Omental fat pad (tissue), 4 donors: ENCODE results near the gene CRY2. TPM values are rescaled to one million over a fixed set of nuclear protein-coding genes. Genes with fewer than 3 reads are reported as not detected.
"Not testable (repeated sequence)": the region's sequence is repeated elsewhere in the genome, so short reads cannot be mapped to it uniquely, and the experiment has no call there.

ENCODE experiments used
- ATAC-seq: fragments of 150-250 bp; one replicate; pipeline ENCODE4 v1.9.1; 2016; ENCODE audit warnings: mild to moderate bottlenecking, moderate library complexity; ENCODE audit not compliant: low FRiP score
- DNase-seq: peaks from one replicate; pipeline ENCODE4 v3.0.0-alpha.2; 2019; ENCODE audit warnings: low spot score
- total RNA-seq, 4 donors: library from RNA; depleted of rRNA; stranded (reverse); fragments of >200 nt; gene quantifications; one replicate each; pipeline ENCODE4 v1.1.0, GENCODE V29; 2016
- TF ChIP-seq, protein P1 (sequence below), 3 donors: fragments of 450-650 bp; IDR thresholded peaks; one replicate each; pipeline ENCODE4 v1.5.1; 2016 to 2017; ENCODE audit warnings: antibody characterized with exemption in 3 of 3, mild to moderate bottlenecking in 3 of 3, moderate library complexity in 2 of 3

The CRY2 gene
- total RNA-seq, 4 donors from 2014 or later: 53.1 to 63.4 (median 60.2) TPM

DNA sequence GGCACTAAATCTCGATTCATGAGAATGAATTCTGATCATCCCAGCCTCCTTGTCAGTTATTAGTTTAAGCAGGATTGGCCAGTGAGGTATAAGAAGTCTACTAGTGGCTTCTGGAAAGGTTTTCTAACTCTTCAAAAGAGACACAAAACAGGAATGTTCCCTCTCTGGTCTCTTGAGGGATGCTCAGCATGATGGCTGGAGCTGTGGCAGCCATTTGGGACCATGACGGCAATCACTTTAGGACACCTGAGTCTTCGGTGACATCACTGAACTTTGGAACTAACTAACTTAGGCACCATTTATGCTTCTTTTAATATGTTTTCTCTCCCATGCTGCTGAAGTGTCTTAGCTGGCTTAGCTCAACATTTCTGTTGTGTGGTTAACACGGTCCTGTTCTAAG, 20.2 kb upstream of the CRY2 start:
- no peak for DNase-seq
- TF ChIP-seq, protein P1, sequence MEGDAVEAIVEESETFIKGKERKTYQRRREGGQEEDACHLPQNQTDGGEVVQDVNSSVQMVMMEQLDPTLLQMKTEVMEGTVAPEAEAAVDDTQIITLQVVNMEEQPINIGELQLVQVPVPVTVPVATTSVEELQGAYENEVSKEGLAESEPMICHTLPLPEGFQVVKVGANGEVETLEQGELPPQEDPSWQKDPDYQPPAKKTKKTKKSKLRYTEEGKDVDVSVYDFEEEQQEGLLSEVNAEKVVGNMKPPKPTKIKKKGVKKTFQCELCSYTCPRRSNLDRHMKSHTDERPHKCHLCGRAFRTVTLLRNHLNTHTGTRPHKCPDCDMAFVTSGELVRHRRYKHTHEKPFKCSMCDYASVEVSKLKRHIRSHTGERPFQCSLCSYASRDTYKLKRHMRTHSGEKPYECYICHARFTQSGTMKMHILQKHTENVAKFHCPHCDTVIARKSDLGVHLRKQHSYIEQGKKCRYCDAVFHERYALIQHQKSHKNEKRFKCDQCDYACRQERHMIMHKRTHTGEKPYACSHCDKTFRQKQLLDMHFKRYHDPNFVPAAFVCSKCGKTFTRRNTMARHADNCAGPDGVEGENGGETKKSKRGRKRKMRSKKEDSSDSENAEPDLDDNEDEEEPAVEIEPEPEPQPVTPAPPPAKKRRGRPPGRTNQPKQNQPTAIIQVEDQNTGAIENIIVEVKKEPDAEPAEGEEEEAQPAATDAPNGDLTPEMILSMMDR (IDR thresholded peaks at IDR 0.05): no peak
- ATAC-seq: no peak

DNA sequence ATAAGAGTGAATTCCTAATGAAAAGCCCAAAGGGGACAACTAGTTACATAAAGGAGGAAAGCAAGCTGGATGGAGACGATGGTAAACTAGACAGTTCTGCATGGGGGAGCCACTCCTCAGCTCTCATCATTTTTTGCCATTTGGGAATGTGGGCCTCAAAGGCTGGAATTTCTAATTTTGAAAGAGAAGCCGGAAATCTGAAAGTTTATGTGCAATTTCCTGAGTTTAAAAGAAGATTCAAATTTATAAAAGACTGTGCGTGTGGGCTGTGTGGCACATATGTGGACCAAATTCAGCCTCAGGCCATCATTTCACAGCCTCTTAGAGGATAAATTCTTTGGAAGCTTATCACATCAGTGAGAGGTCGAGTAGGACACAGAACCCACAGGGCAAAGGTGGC, 18.3 kb upstream of the CRY2 start:
- ATAC-seq (no peak), DNase-seq (no peak)
- TF ChIP-seq, protein P1 (IDR thresholded peaks at IDR 0.05): no peak

DNA sequence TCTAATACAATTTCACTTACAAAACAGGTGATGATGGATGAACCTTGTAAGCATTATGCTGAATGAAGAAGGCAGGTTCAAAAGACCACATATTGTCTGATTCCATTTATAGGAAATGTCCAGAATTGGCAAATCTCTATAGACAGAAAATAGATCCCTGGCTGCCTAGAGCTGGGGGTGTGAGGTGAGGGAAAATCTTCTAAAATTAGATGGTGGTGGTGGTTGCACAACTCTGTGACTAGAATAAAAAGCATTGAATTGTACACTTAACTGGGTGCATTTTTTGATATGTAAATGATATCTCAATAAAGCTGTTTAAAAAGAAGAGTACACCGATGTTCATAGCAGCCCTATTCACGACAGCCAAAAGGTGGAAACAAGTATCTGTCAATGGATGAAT, 16.7 kb upstream of the CRY2 start:
- ATAC-seq (no peak), DNase-seq (no peak)
- TF ChIP-seq, protein P1 (IDR thresholded peaks at IDR 0.05): no peak

DNA sequence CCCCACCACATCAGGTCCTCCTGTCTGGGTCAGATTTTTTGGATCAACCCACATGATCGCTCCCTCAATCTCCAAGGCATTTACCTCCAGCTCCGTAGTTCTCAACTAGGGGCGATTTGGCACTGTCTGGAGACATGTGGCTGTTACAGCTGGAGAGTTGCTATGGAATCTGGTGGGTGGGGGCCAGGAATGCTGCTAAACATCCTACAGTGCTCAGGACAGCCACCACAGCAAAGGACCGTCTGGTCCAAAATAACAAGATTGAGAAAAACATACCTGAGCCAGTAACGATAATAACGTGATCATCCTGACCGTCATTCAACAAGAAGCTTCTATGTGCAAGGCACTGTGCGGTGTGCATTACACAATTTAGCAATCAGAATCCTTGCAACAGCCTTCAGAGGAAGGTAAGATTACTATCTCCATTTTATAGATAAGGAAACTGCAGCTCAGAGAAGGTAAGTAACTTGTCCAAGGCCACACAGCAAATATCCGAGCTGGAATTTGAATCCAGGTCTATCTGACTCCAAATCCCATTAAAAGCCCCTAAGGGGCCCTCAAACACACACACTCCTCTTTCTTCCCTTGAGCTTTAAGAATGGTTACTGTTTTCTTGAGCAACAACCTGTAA, 14.3 kb upstream of the CRY2 start:
- TF ChIP-seq, protein P1 (IDR thresholded peaks at IDR 0.05): no peak
- DNase-seq (no peak), ATAC-seq (no peak)

DNA sequence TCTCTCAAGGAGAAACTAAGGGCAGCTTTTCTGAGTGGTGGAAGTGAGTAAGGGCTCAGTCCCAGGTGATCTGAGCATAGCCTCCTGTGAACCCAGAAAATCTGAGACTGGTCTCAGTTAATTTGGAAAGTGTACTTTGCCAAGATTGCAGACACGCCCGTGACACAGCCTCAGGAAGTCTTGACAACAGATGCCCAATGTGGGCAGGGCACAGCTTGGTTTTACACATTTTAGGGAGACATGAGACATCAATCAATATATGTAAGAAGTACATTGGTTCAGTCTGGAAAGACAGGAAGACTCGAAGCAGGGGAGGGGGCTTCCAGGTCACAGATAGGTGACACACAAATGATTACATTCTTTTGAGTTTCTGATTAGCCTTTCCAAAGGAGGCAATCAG, 13.5 kb upstream of the CRY2 start:
- TF ChIP-seq, protein P1 (IDR thresholded peaks at IDR 0.05): no peak
- ATAC-seq: no peak
- DNase-seq: no peak

DNA sequence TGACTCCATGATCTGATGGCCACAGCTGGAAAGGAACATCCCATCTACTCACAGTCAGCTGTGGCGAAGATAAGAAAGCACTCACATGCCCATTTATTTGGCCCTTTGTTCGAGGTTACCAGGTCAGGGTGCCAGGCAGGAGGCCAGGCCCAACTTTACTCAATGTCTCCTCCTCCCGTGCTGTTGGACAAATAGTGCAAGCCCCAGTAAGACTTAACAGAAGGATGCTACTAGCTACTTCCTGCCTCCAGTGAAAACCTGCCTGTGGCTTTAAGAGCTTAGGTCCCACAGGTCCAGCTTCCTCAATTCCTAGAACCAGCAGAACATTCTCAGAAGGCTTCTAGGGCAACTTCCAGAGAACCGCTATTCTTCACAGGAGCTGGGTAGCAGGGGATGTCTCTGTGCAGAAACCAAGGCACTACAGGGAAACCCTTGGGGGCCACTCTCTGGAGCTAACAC, 12.9 kb upstream of the CRY2 start:
- DNase-seq (no peak), ATAC-seq (no peak)
- TF ChIP-seq, protein P1 (IDR thresholded peaks at IDR 0.05): no peak

DNA sequence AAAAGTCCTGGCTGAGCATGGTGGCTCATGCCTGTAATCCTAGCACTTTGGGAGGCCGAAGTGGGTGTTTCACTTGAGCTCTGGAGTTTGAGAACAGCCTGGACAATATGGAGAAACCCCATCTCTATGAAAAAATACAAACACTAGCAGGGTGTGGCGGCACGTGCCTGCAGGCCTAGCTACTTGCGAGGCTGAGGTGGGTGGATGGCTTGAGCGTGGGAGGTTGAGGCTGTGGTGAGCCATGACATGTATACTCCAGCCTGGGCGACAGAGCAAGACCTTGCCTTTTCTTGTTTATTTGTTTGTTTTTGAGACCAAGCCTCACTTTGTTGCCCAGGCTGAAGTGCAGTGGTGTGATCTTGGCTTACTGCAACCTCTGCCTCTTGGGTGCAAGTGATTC, 8.1 kb upstream of the CRY2 start:
- ATAC-seq: no peak
- TF ChIP-seq, protein P1 (IDR thresholded peaks at IDR 0.05): no peak

DNA sequence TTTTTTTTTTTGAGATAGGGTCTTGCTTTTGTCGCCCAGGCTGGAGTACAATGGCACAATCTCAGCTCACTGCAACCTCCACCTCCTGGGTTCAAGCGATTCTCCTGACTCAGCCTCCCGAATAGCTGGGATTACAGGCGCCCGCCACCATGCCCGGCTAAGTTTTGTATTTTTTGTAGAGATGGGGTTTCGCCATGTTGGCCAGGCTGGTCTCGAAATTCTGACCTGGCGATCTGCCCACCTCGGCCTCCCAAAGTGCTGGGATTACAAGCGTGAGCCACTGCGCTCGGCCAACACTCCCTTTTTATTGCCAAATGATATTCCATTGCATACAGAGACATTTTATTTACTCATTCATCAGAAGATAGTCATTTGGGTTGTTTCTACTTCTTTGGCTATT, 7.0 kb upstream of the CRY2 start:
- not testable (repeated sequence) for ATAC-seq, DNase-seq

More for the DNA sequence above, 8.1 kb upstream of the CRY2 start:
- no peak for DNase-seq
